AG09309 (cell line): Measurements from ENCODE around the gene KIF25.

Source experiments
- DNase-seq: peaks from one replicate; pipeline ENCODE4 v3.0.0-alpha.2; 2010; ENCODE audit warnings: low read depth
- H3K4me3 ChIP-seq: 2 replicates; pipeline ENCODE4 v1.5.1; 2011; ENCODE audit warnings: mild to moderate bottlenecking, low read depth, low read length, moderate library complexity; ENCODE audit not compliant: control insufficient read depth
- TF ChIP-seq, protein P1 (sequence below): IDR thresholded peaks from 2 replicates; pipeline ENCODE4 v1.5.1; 2011; ENCODE audit warnings: mild to moderate bottlenecking, low read depth, low read length, inconsistent platforms; ENCODE audit not compliant: insufficient read depth, control insufficient read depth; ENCODE audit errors: missing control alignments

KIF25 gene

GRCh38 chr6:168021581-168021980 lies 24.1 kb downstream of the KIF25 start:
- TF ChIP-seq, protein P1, sequence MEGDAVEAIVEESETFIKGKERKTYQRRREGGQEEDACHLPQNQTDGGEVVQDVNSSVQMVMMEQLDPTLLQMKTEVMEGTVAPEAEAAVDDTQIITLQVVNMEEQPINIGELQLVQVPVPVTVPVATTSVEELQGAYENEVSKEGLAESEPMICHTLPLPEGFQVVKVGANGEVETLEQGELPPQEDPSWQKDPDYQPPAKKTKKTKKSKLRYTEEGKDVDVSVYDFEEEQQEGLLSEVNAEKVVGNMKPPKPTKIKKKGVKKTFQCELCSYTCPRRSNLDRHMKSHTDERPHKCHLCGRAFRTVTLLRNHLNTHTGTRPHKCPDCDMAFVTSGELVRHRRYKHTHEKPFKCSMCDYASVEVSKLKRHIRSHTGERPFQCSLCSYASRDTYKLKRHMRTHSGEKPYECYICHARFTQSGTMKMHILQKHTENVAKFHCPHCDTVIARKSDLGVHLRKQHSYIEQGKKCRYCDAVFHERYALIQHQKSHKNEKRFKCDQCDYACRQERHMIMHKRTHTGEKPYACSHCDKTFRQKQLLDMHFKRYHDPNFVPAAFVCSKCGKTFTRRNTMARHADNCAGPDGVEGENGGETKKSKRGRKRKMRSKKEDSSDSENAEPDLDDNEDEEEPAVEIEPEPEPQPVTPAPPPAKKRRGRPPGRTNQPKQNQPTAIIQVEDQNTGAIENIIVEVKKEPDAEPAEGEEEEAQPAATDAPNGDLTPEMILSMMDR, result no peak
- no peak overlapping the region for H3K4me3 ChIP-seq
- DNase-seq, result no peak

- DNase-seq, result no peak
- TF ChIP-seq, protein P1, result no peak
- no peak overlapping the region for H3K4me3 ChIP-seq
Observed at GRCh38 chr6:168022488-168023321, 25.2 kb downstream of the KIF25 start.

- TF ChIP-seq, protein P1, result no peak
- DNase-seq, result no peak
- H3K4me3 ChIP-seq, result no peak overlapping the region
Observed at GRCh38 chr6:168024951-168025510, 27.6 kb downstream of the KIF25 start.

DNA sequence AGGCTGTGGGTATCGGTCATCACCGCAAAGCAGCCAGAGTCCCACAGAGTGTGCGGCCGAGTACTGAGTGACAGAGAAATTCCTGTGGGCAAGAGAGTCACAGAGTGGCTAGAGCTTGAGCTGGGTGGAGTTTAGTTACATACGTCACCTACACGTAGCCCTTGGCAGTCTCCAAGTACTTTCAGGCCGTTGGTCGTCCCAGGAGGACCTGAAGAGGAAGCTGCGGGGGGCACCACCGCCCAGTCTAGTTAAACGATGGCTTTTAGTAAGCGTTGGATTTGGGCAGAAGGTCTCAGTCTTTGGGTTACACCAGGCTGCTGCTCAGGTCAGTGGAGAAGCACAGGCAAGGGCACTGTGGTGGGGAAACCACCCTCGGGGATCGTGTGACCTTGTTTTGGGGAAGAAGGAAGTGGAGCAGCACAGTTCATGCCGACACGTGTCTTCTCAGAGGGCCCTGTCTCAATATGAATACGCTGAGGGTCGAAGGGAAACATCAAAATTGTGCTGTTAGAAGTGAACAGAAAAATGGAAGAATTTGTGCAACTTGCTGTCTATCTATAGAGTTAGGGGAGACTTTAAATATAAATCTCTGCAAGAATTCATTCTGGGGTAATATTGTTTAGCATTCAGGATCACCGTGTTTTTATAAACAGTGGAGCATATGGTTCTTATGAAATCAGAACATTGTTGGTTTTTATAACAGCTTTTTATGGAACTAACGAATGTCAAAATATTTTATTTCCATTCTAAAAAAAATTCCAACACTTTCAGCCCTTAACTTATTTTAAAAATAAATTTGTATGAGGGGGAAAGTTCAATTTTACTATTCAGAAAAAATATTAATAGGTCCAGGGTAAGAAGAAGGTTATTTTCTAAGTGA lies 28.6 kb downstream of the KIF25 start:
- TF ChIP-seq, protein P1, result no peak
- DNase-seq, result no peak
- no peak overlapping the region for H3K4me3 ChIP-seq

DNA sequence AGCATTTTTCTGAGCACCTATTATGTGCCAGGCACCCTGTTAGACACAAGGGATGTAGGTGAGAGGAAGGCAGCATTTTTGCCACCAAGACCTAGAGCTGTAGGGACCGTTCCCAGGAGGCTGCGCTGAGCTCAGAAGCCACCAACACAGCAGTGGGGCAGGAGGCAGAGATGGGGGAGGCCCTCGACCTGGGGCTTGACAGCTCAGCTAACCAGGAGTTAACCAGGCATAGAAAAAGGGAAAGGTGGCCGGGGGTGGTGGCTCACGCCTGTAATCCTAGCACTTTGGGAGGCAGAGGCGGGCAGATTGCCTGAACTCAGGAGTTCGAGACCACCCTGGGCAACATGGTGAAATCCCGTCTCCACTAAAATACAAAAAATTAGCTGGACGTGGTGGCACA lies 29.5 kb downstream of the KIF25 start:
- TF ChIP-seq, protein P1, result no peak
- no peak for DNase-seq
- H3K4me3 ChIP-seq, result no peak overlapping the region

DNA sequence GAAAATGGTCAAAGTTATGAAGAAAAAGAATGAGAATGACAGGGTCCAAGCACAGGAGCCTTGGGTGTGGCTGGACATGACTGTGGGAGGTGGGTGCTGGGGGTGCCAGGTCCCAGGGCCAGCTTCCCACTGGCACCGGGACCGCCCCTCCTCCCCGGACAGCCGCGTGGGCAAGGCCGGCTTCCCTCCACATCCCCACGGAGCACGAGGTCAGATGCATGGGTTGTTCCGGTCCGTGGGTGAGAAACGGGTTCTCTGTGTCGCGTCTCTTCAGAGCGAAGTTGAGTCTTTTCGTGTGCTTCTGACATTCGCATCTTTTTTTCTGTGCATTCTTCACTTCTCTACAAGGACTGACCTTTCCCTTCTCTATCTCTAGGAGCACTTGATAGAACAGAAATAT lies 30.1 kb downstream of the KIF25 start:
- TF ChIP-seq, protein P1, result no peak
- no peak overlapping the region for H3K4me3 ChIP-seq
- DNase-seq, result no peak
